GM19023 (cell line): ENCODE results near the gene ACADL.

Experiments
- ATAC-seq: cut with Tn5 transposase; IDR thresholded peaks from one replicate; pipeline ENCODE4 v1.9.1; 2021; ENCODE audit warnings: mild to moderate bottlenecking, moderate library complexity; ENCODE audit not compliant: unreplicated experiment

ACADL gene

GRCh38 chr2:210170446-210171303 lies 54.6 kb downstream of the ACADL start:
- ATAC-seq, result peak; percentile 71

DNA sequence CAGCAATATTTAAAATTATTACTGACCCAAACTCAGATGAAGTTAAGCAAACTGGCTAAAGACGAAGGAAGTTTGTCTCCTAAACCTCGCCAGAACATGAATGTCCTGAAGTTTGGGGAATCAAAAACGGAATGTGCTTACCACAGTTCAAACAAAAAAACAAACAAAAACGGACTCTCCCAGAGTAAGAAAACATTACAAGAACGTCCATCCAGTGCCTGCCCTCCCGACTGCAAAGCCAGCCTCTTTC lies 55.1 kb downstream of the ACADL start:
- no peak for ATAC-seq

DNA sequence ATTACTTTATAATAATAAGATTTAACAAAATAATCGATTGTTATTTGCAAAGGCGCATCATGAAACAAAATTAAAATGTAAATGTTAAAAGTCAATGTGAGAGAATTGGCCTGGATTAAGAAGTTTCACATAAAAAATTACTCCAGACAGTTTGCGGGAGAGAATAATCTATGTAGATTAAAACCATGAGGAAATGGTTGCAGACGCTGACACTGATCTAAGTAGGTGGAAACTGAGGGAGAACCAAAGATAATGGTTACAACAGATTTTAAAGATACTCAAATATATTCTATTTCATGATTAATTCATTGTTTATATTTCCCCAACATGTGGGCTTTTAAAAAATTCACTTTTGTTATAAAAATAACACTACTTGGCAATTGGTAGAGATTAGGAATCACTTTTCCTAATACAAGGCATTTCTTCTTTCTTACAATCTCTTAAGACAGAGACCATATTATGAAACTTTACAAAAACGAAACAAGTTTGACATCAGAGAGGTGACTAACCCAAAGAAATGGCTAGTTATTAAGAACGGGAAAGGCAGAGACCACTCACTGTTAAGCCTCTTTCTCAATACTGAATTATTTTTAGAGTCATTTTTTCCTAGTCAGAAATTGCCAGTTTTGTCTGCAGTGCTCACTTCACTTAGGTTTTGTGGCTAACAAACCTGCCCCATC lies 55.6 kb downstream of the ACADL start:
- ATAC-seq, result no peak

DNA sequence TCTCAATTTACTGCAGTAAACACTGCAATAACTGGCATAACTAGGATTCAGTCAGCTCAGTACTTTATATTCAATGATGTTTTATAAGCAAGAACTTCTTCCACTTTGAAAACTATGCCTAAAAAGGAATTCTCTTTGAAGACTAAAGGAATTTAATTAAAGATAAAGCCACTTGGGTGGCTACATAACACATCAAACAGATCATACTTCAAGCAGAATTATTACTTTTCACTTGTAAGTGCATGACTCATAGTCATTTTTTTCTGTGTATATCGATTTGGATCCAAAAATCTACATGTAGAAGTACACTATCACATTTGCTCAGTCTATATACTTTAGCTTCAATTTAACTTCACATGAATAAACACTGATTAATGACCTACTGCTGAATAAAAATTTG lies 58.0 kb downstream of the ACADL start:
- ATAC-seq, result no peak

DNA sequence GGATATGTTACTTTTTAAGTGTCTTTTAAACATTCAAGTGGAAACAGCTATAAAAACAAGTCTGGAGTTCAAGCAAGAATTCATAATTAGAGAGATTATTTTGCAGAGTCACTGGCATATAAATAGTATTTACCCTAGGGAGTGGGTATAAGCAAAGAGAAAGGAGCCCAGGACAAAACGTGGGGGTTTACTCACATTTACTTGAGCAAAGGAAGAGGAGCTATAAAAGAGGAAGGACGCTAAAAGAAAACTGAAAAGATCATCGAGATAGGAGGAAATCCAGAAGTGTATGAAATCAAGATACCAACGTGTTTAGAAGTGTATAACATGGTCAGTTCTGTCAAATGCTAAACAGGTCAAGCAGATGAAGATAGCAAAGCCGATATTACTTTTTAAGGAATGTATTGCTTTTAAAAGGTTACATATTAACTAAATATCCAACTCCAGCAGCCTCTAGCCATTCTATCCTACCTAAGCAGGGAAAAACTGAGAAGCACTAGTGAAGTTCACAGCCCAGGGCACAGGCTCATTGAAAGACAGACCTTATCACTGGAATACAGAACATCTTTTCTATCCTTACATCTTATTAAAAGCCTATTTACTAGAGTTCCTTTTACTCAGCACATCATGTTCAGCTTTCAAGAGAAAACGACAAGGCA lies 62.7 kb downstream of the ACADL start:
- no peak for ATAC-seq

DNA sequence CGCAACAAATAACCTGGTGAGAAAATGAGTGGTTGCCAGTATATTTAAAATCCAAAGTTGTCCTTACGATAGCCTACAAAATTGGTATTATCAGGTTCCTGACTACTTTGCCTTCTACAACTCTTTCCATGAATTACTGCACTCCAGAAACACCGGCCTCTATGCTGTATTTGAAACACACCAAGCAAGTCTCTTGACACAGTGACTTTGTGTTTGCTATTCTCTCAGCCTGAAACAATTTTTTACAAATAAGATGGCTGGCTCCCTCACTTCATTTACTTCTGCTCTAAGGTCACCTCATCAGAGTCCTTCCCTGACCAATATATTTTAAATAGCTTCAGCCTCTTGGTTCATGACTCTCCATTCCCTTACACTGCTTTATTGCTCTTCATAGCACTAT lies 66.2 kb downstream of the ACADL start:
- ATAC-seq, result no peak

DNA sequence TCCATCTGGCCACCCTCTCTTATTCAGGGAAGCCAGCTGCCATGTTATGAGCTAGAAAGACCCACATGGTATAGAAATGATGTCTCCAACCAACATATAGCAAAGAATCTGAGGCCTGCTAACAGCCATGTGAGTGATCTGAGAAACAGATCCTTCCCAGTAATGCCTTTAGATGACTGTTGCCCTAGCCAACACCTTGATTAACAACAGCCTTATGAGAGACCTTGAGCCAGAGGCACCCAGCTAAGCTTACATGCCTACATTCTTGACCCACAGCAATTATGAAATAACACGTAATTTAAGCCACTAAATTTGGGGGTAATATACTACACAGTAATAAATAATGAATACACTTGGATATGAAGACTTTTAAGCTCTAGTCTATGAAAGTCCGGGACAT lies 67.0 kb downstream of the ACADL start:
- ATAC-seq, result no peak

- no peak for ATAC-seq
These were observed 67.7 kb downstream of the ACADL start for GRCh38 chr2:210157526-210157925.

- ATAC-seq, result no peak
These were observed 77.6 kb downstream of the ACADL start for GRCh38 chr2:210147614-210148013.
